ENCODE data around the gene MARCHF9.

- TF ChIP-seq POLR2A (IDR thresholded peaks at IDR 0.05; ENCODE audit: extremely low read depth, insufficient read length) (no peak), CTCF (IDR thresholded peaks at IDR 0.05; ENCODE audit: low read depth, low read length) (no peak), MYC (IDR thresholded peaks at IDR 0.05; ENCODE audit: low read depth, low read length) (no peak)
Measured at GRCh38 chr12:57755194-57755453, 221 bp downstream of the MARCHF9 start.

All from NB4 (cell line).